HG02610 (cell line): ENCODE data around the gene JPH2.
"Not testable (repeated sequence)": the region's sequence is repeated elsewhere in the genome, so short reads cannot be mapped to it uniquely, and the experiment has no call there.

ENCODE experiments used
- ATAC-seq: cut with Tn5 transposase; IDR thresholded peaks from one replicate; pipeline ENCODE4 v1.9.1; 2021; ENCODE audit warnings: mild to moderate bottlenecking, moderate library complexity; ENCODE audit not compliant: unreplicated experiment

The JPH2 gene

DNA sequence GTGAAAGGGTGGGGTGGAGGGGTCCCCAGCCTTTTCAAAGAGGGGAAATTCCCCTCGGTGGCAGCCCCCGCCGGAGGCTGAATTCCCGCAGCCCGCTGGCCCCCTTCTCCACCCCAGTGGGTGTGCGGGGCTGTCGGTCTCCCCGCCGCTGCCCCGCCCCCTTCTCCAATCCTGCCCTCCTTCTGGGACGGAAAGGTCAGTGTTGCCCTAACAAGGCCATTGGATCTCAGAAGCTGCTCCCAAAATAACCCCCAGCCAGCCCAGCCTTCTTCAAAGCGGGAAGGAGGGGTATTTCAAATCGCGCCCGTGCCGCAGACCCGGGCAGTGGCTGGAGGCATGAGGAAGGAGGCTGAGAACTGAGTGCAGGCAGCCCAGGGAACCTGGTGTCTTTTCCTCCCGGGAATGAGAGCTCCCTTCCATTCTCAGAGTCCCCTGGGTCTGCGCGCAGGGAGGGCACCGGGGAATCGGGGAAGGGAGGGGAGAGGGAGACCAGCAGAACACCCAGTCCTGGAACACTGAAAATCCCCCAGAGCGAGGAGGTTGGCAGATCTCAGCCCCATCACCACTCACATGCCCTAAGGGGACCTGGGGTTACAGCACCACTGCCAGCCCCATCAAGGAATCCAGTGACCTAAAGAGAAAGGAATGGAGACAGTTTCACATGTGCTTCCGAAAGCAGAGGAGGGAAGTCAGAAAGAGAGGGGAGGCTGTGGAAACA, at the start of gene JPH2:
Gene JPH2, minus strand, starts transcription at position 135 of the 718 bp plus-strand sequence. CDS start 483 bp downstream, outside the sequence.
- ATAC-seq, result no peak

GRCh38 chr20:44235702-44236101, 48.7 kb upstream of the JPH2 start:
- ATAC-seq, result no peak

GRCh38 chr20:44234566-44235317, 47.8 kb upstream of the JPH2 start:
- ATAC-seq, result no peak

- ATAC-seq, result no peak
These were observed 46.5 kb upstream of the JPH2 start for GRCh38 chr20:44233436-44234016.

- ATAC-seq, result not testable (repeated sequence)
These were observed 45.5 kb upstream of the JPH2 start for GRCh38 chr20:44232469-44232856.

DNA sequence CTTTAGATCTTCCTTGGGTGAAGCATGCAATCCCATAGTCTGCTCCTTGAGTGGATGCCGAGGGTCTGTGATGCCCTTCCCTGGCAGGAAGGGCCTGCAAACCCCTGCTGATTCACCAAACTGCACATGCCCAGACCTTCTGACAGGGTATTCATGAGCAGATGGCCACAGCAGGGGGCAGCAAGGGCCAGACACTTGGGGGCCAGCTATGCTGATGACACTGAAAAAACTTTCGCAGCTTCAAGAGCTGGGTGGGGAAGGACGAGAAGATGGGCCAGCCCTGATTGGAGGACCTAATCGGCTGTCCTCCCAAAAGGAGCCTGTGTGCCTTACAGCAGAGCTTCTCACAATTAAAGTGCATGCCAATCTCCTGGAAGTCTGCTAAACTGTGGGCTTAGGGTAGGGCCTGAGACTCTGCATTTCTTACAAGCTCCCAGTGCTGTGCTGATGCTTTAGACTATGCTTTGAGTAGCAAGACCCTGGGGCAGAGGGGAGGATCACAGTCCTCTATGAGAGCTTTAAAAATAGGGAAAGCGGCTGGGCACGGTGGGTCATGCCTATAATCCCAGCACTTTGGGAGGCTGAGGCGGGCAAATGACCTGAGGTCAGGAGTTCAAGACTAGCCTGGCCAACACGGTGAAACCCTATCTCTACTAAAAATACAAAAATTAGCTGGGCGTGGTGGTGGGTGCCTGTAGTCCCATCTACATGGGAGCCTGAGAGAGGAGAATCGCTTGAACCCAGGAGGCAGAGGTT, 44.9 kb upstream of the JPH2 start:
- ATAC-seq, result no peak

- ATAC-seq, result no peak
These were observed 44.2 kb upstream of the JPH2 start for GRCh38 chr20:44231193-44231592.

GRCh38 chr20:44228465-44229258, 41.7 kb upstream of the JPH2 start:
- no peak for ATAC-seq

DNA sequence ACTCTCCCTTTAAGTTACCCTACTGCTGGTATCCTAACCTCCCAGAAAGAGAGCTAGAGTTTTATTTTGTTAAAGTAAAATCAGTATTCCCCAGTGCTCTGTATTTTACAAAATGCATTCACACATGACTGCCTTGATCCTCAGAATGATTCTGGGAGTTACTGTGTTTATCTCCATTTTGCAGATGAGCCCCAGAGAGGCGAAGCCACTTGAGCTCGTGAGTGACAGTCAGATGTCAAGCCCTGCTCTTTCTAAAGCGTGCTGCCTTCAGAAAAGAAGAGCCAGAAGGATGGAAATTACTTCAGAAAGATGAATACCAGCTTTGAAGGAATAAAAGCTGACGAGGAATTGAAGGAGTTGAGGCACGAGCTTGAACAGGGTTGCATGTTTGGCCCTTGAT, 37.6 kb upstream of the JPH2 start:
- ATAC-seq, result no peak

DNA sequence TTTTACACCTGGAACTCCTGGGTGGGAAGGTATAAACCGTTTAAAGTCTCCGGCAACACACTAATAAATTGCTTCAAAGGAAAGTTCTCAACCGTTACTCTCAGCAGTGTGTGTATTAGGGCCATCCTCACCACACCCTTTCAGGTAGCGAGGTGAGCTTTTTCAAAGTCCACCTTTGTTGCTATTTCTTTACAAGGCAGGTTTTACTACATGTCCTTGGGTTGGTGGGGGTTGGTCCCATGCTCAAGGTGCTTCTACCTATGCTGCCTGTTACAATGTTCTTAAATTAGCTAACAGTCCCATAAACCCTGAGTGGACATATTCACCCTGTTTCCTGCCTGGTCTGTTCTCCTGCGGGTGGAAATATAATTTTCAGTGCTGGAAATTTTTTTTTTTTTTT, 36.7 kb upstream of the JPH2 start:
- ATAC-seq, result no peak

DNA sequence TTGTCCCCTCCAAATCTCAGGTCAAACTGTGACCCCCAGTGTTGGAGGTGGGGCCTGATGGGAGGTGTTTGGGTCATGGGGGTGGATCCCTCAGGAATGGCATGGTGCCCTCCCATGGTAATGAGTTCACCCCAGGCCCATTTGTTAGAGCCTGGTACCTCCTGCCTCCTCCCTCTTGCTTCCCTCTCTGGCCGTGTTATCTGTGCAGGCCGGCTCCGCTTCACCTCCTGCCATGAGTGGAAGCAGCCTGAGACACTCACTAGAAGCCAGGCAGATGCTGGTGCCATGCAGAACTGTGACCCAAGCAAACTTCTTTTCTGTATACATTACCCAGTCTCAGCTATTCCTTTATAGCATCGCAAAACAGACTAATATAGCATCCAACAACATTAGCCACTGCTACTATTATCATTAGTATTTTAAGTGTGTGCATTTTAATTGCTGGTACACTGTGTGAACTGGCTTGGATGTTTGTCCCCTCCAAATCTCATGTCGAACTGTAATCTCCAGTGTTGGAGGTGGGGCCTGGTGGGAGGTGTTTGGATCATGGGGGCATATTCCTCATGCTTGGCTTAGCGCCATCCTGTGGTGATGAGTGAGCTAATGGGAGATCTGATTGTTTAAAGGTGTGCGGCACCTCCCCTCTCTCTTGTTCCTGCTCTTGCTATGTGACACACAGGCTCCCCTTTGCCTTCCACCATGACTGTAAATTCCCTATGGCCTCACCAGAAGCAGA, 35.8 kb upstream of the JPH2 start:
- no peak for ATAC-seq

DNA sequence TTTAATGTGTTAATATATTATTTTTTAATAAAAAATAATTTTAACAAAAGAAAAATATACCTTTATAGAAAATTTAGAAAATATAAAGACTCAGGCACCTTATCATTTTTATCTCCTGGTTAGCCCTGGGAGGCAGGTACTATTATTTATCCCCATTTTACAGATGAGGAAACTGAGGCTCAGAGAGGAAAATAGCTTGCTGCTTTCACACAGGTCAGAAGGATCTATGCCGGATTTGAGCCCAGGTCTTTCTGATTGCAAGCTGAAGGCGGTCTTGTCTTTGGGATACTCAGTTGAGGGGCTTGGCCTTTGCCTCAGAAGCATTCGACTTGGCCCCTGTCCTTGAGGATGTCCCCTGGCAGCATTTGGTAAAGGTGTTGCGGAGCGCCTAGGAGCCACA, 35.0 kb upstream of the JPH2 start:
- ATAC-seq, result no peak

GRCh38 chr20:44221368-44221954, 34.5 kb upstream of the JPH2 start:
- ATAC-seq, result no peak

GRCh38 chr20:44219791-44220190, 32.8 kb upstream of the JPH2 start:
- no peak for ATAC-seq

- ATAC-seq, result no peak
These were observed 32.3 kb upstream of the JPH2 start for GRCh38 chr20:44219170-44219730.

DNA sequence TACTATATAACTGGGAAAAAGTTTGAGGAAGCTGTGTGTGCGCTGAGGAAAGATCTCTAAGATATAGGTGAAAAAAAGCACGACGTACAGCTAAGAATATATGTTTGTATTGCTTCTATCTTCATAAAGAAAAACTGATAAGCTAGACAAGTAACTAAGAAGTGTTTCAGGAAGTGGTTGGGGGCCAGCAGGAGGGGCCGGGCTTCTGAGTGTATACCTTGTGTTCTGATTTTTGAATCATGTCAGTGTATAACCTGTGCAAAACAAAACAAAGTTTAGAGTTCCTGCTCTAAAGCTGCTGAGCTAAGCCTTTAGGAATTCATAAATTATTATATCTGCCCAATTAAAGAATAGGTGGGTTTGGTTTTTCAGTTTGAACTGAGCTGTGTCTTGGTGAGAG, 31.5 kb upstream of the JPH2 start:
- no peak for ATAC-seq

- no peak for ATAC-seq
These were observed 30.5 kb upstream of the JPH2 start for GRCh38 chr20:44217342-44218092.

DNA sequence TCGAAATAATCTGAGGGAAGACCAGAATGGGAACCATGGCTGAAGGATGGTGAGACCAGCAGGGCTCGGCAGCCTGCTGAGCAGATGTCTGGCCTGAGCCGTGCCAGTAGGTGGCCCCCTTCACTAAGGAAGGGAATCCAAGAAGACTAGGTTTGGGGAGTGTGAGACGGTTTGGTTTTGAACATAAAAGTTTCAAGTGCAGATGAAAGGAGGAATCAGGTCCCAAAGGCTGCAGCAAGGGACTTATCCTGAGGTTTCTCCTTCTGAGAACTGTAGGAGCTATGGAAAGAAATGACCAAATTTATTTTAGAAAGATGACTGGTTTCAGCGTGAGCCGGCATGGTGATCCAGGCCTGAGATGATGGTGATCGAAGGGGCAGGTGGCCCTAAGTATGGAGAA, 28.1 kb upstream of the JPH2 start:
- ATAC-seq, result no peak
